SU-DHL-6 (cell line): ENCODE results near the gene PRDM16.

Experiments used
- H2AFZ ChIP-seq: fragments of 200-600 bp; sonication (generic); 2 replicates; pipeline ENCODE4 v1.6.1; 2014; ENCODE audit warnings: low read depth, mild to moderate bottlenecking, moderate library complexity, mixed read lengths, antibody characterized with exemption, low read length; ENCODE audit not compliant: severe bottlenecking
- H3F3A ChIP-seq: fragments of 200-600 bp; shearing (Covaris generic); 2 replicates; pipeline ENCODE4 v1.6.0; 2016; ENCODE audit warnings: antibody characterized with exemption, mild to moderate bottlenecking; ENCODE audit not compliant: insufficient read depth
- H3K27ac ChIP-seq: fragments of 200-600 bp; sonication (generic); 2 replicates; pipeline ENCODE4 v1.5.1; 2016; ENCODE audit warnings: low read depth, mild to moderate bottlenecking, low read length, moderate library complexity, mixed read lengths
- H3K27me3 ChIP-seq: fragments of 200-600 bp; sonication (generic), shearing (Covaris generic); 2 replicates; pipeline ENCODE4 v1.6.0; 2014; ENCODE audit warnings: mild to moderate bottlenecking, low read length
- H3K36me3 ChIP-seq: fragments of 200-600 bp; sonication (generic); 2 replicates; pipeline ENCODE4 v1.6.1; 2014; ENCODE audit warnings: mild to moderate bottlenecking, low read length, mixed read lengths
- H3K4me2 ChIP-seq: fragments of 300-600, 200-600 bp; shearing (Covaris generic), sonication (generic); 2 replicates; pipeline ENCODE4 v1.6.0; 2014; ENCODE audit warnings: low read length, low read depth, mild to moderate bottlenecking; ENCODE audit not compliant: poor library complexity, severe bottlenecking
- H3K4me3 ChIP-seq: fragments of 200-600 bp; sonication (generic); 2 replicates; pipeline ENCODE4 v1.5.1; 2014; ENCODE audit warnings: antibody characterized with exemption, low read length, mild to moderate bottlenecking, mixed read lengths; ENCODE audit not compliant: insufficient read depth, poor library complexity, severe bottlenecking
- H3K79me2 ChIP-seq: fragments of 200-600 bp; sonication (generic); 2 replicates; pipeline ENCODE4 v1.6.1; 2014; ENCODE audit warnings: mild to moderate bottlenecking, low read length, moderate library complexity; ENCODE audit not compliant: insufficient read depth
- H3K9ac ChIP-seq: fragments of 200-600 bp; sonication (generic); 2 replicates; pipeline ENCODE4 v1.7.0; 2014; ENCODE audit warnings: mild to moderate bottlenecking, low read length
- H3K9me2 ChIP-seq: fragments of 200-600 bp; sonication (generic); replicated peaks from 2 replicates; pipeline ENCODE4 v1.6.1; 2014; ENCODE audit warnings: low read length; ENCODE audit not compliant: insufficient read depth
- H3K9me3 ChIP-seq: fragments of 200-600 bp; sonication (generic); 2 replicates; pipeline ENCODE4 v1.6.1; 2014; ENCODE audit warnings: low read length, mixed read lengths; ENCODE audit not compliant: insufficient read depth
- H4K20me1 ChIP-seq: fragments of 200-600 bp; sonication (generic); 2 replicates; pipeline ENCODE4 v1.6.1; 2014; ENCODE audit warnings: low read depth, mild to moderate bottlenecking, antibody characterized with exemption, low read length, moderate library complexity, mixed read lengths
- CTCF ChIP-seq: fragments of 200-600 bp; sonication (generic); IDR thresholded peaks from one replicate; pipeline ENCODE4 v1.5.1; 2017; ENCODE audit warnings: antibody characterized with exemption, mild to moderate bottlenecking, low read length, moderate library complexity; ENCODE audit not compliant: insufficient read depth, poor library complexity, severe bottlenecking
- EZH2phosphoT487 ChIP-seq: fragments of 200-600 bp; sonication (generic), shearing (Covaris generic); conservative IDR thresholded peaks from 2 replicates; pipeline ENCODE4 v1.6.1; 2018; ENCODE audit warnings: mild to moderate bottlenecking, antibody characterized with exemption, low read length, moderate library complexity, mixed read lengths

Gene PRDM16

DNA sequence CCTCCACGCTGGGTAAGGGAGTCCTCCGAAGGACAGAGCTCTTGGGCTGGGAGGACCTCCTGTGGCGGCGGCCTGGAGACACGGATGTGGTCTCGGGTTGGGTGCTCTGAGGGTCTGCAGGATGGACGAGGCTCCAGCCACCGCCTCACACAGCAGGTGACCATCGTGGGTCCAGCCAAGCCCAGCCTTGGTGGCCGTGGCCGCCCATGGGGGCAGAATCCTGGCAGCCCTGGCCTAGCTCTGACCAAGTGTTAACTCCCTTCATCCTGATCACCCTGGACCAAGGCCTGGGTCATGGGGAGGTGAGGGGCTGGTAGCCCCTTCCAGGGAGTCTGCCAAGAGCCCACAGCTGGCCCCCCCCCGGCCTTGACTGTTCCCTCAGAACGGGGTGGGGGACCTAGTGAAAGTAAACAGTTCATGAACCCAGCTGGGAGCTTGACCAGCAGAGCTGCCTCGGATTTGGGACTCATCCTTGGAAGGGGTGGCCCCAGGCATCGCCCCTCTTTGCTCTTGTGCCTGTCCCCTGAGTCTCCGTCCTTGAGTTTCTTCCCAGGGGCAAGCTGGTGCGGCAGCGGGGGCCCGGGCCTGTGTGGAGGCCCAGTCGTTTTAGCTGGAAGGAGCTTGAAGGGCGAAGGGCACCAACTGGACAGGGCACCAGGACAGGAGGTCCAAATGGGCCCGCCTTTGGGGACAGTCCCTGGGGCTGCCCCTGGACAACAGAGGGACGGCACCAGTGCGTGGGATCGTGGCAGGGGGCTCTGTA, 403.3 kb downstream of the PRDM16 start:
- H4K20me1 ChIP-seq = no peaks in the 10 kb centered on the region
- H3K9me2 ChIP-seq = no peaks in the 10 kb centered on the region
- no peak overlapping the region for H2AFZ ChIP-seq
- no peaks in the 10 kb centered on the region for H3K79me2 ChIP-seq
- no peak overlapping the region for H3K27ac ChIP-seq
- H3K9me3 ChIP-seq = no peaks in the 10 kb centered on the region
- H3F3A ChIP-seq = no peaks in the 10 kb centered on the region
- no peak overlapping the region for H3K9ac ChIP-seq
- no peak for TF ChIP-seq EZH2phosphoT487
- no peak for TF ChIP-seq CTCF
- H3K4me3 ChIP-seq = no peak overlapping the region
- no peak overlapping the region for H3K4me2 ChIP-seq
- no peaks in the 10 kb centered on the region for H3K27me3 ChIP-seq
- no peaks in the 10 kb centered on the region for H3K36me3 ChIP-seq

- no peak overlapping the region for H2AFZ ChIP-seq
These were observed 403.9 kb downstream of the PRDM16 start for GRCh38 chr1:3472906-3473305.

GRCh38 chr1:3473381-3473844, 404.4 kb downstream of the PRDM16 start:
- Histone ChIP-seq H3K27ac (no peak overlapping the region), H3K9me3 (no peaks in the 10 kb centered on the region), H3K9ac (no peak overlapping the region), H3K4me3 (no peak overlapping the region), H3F3A (no peaks in the 10 kb centered on the region), H2AFZ (no peak overlapping the region), H3K79me2 (no peaks in the 10 kb centered on the region), H3K36me3 (no peaks in the 10 kb centered on the region), H4K20me1 (no peaks in the 10 kb centered on the region), H3K4me2 (no peak overlapping the region), H3K9me2 (no peaks in the 10 kb centered on the region), H3K27me3 (no peaks in the 10 kb centered on the region)
- TF ChIP-seq EZH2phosphoT487 = no peak
- no peak for TF ChIP-seq CTCF

More at GRCh38 chr1:3472906-3473305, 403.9 kb downstream of the PRDM16 start:
- no peaks in the 10 kb centered on the region for H4K20me1 ChIP-seq
- H3K27ac ChIP-seq = no peak overlapping the region
- H3K9me3 ChIP-seq = no peaks in the 10 kb centered on the region
- H3K4me3 ChIP-seq = no peak overlapping the region
- no peaks in the 10 kb centered on the region for H3F3A ChIP-seq
- H3K36me3 ChIP-seq = no peaks in the 10 kb centered on the region
- no peak overlapping the region for H3K9ac ChIP-seq
- no peak for TF ChIP-seq EZH2phosphoT487
- no peak for TF ChIP-seq CTCF
- H3K9me2 ChIP-seq = no peaks in the 10 kb centered on the region
- H3K79me2 ChIP-seq = no peaks in the 10 kb centered on the region
- no peak overlapping the region for H3K4me2 ChIP-seq
- no peaks in the 10 kb centered on the region for H3K27me3 ChIP-seq
